Measurements from ENCODE around the gene EDN3. TPM values are rescaled to one million over a fixed set of nuclear protein-coding genes. Genes with fewer than 3 reads are reported as not detected.
"Not testable (repeated sequence)": the region's sequence is repeated elsewhere in the genome, so short reads cannot be mapped to it uniquely, and the experiment has no call there.

EDN3 gene
- total and polyA plus RNA-seq, 9 of the 15 experiments (the other 6 are each of a cell fraction or from before 2014, with no cell fraction given): not detected

GRCh38 chr20:59336540-59336939, 36.1 kb downstream of the EDN3 start (continued):
- TF ChIP-seq REST (IDR thresholded peaks at IDR 0.05; ENCODE audit: borderline replicate concordance): no peak
- no peak for TF ChIP-seq REST (CRISPR knock-in tag; IDR thresholded peaks at IDR 0.05; ENCODE audit: low read depth)
- no peak for TF ChIP-seq ZNF274 (IDR thresholded peaks at IDR 0.05; ENCODE audit: borderline replicate concordance, low read depth, low read length)
- no peak for TF ChIP-seq ZC3H4 (CRISPR knock-in tag; IDR thresholded peaks at IDR 0.05; ENCODE audit: borderline replicate concordance)
- TF ChIP-seq TFAM (CRISPR knock-in tag; conservative IDR thresholded peaks at IDR 0.05): no peak
- no peak for TF ChIP-seq SRSF7 (optimal IDR thresholded peaks at IDR 0.05; ENCODE audit: low read depth, low read length)
- TF ChIP-seq SIRT6 (IDR thresholded peaks at IDR 0.05; ENCODE audit: low read depth, low read length): no peak
- TF ChIP-seq KDM4B (IDR thresholded peaks at IDR 0.05; ENCODE audit: borderline replicate concordance in 2 of 2, low read depth in 1 of 2): no peak
- TF ChIP-seq STAT5A (IDR thresholded peaks at IDR 0.05; ENCODE audit: borderline replicate concordance, low read length): no peak
- no peak for TF ChIP-seq EGR1 (conservative IDR thresholded peaks at IDR 0.05)
- TF ChIP-seq HEY1 (CRISPR knock-in tag; IDR thresholded peaks at IDR 0.05; ENCODE audit: borderline replicate concordance): no peak
- no peak for TF ChIP-seq CTCF (IDR thresholded peaks at IDR 0.05 in 2 of 3, conservative IDR thresholded peaks at IDR 0.05 in 1 of 3; ENCODE audit: insufficient read depth in 2 of 3, low read depth in 1 of 3, low read length in 3 of 3)

- H3K27ac ChIP-seq (ENCODE audit: extremely low read depth, low read depth, low read length); ATAC-seq; H3K79me2 ChIP-seq (ENCODE audit: control insufficient read depth, insufficient read depth, low read length); H3K4me1 ChIP-seq (replicated peaks in 1 of 2; ENCODE audit: control insufficient read depth in 2 of 2, insufficient read depth in 2 of 2, low read length in 2 of 2); H4K20me1 ChIP-seq (replicated peaks; ENCODE audit: control insufficient read depth, insufficient read depth, low read length); in situ Hi-C loops (cut with MboI); DNase-seq (ENCODE audit: extremely low read depth in 1 of 4, low spot score in 3 of 4); BruUV-seq (replicated peaks); intact Hi-C loops (cut with micrococcal nuclease); CTCF ChIA-PET (ENCODE audit: low intra/inter-chr PET ratio); H2AFZ ChIP-seq (ENCODE audit: low read depth, low read length); H3K9ac ChIP-seq (ENCODE audit: insufficient read depth in 1 of 2, low read depth in 2 of 2, low read length in 2 of 2); FAIRE-seq; H3K4me2 ChIP-seq (ENCODE audit: insufficient read depth, low read length); H3K4me3 ChIP-seq; H3K9me1 ChIP-seq (ENCODE audit: control insufficient read depth, insufficient read depth, low read length); H3K9me3 ChIP-seq (replicated peaks; ENCODE audit: control insufficient read depth, insufficient read depth, low read depth, low read length); POLR2A ChIA-PET; H3K36me3 ChIP-seq (ENCODE audit: control insufficient read depth, insufficient read depth, low read length): not testable (repeated sequence)
- 4% methylated on average over 3 of the region's 8 CpGs for WGBS (ENCODE audit: insufficient coverage, low coverage, missing lambda C conversion rate)
- peaks cover 7 to 12% of the 10 kb centered on the region in 2 experiments; a peak in 4 of 5 replicates for H3K27me3 ChIP-seq (ENCODE audit: control insufficient read depth in 2 of 2, insufficient read depth in 2 of 2, low read length in 2 of 2)
These were observed 38.0 kb downstream of the EDN3 start for GRCh38 chr20:59338444-59338843.

All from K562 (cell line).